Fibroblast of the aortic adventitia (primary cell): ENCODE measurements around the gene MBD6. TPM values are rescaled to one million over a fixed set of nuclear protein-coding genes. Genes with fewer than 3 reads are reported as not detected.
"Not testable (repeated sequence)": the region's sequence is repeated elsewhere in the genome, so short reads cannot be mapped to it uniquely, and the experiment has no call there.

Experiments used
- DNase-seq: peaks from one replicate; pipeline ENCODE4 v3.0.0-alpha.2; 2010; ENCODE audit warnings: low read depth
- H3K4me3 ChIP-seq: 2 replicates; pipeline ENCODE4 v1.5.1; 2011; ENCODE audit warnings: low read depth, mild to moderate bottlenecking, control low read depth, low read length, moderate library complexity
- CTCF ChIP-seq: IDR thresholded peaks from 2 replicates; pipeline ENCODE4 v1.5.1; 2011; ENCODE audit warnings: mild to moderate bottlenecking, low read length, control low read depth, inconsistent platforms; ENCODE audit not compliant: insufficient read depth
- total RNA-seq: library from RNA; depleted of rRNA; stranded (reverse); fragments of >200 nt; gene quantifications from 2 replicates; pipeline ENCODE4 v1.2.3, GENCODE V29; 2012; ENCODE audit warnings: low replicate concordance

MBD6 gene
- total RNA-seq, 1 donor, result 4.2 TPM

DNA sequence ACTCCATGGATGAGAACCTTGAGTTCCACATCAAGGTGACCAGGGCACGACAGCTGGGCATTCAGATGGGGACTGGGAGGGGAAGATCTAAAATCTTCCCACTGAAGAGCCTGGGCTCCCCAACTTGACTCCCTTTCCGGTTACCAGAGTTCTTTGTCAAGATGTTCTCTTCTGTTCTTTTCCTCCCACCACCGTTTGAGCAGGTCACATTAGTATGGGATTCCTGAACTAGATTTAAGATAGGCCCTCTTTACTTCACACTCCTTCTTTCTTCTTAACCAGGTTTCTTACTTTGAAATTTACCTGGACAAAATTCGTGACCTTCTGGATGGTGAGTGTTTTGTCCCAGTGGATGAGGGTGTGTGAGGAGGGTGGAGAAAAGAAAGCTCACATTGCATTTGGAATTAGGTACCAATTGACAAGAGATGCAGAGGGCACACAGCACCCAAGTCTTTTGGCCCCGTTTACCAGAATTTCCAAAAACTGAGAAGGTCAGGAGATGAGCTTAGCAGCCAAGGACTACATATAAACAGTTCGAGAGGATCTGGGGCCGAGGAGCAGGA, 41.6 kb downstream of the MBD6 start:
- no peak for TF ChIP-seq CTCF
- no peak overlapping the region for H3K4me3 ChIP-seq
- no peak for DNase-seq

GRCh38 chr12:57568838-57569237, 46.2 kb downstream of the MBD6 start:
- TF ChIP-seq CTCF, result no peak
- no peak for DNase-seq
- H3K4me3 ChIP-seq, result no peak overlapping the region

DNA sequence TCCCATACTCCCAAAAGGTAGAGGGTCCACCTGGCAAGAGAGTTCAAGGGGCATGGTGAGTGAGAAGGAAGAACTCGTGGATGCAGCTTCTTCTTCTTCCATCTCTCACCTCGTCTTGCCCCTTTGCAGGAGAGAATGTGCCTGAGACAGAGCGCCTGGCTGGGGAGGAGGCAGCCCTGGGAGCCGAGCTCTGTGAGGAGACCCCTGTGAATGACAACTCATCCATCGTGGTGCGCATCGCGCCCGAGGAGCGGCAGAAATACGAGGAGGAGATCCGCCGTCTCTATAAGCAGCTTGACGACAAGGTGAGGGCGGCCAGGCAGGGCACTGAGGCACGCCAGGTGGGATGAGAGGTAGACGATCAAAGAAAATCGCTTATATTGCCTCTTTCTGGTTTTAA, 47.2 kb downstream of the MBD6 start:
- no peak for TF ChIP-seq CTCF

DNA sequence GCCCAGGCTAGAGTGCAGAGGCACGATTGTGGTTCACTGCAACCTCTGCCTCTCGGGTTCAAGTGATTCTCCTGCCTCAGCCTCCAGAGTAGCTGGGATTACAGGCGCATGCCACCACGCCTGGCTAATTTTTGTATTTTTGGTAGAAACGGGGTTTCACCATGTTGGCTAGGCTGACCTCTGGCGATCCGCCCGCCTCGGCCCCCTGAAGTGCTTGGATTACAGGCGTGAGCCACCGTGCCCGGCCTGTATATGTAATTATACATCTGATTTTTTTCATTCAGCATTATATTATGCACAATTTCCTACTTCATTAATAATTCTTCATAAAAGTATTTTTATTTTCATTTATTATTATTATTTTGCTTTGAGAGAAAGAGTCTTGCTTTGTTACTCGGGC, 47.8 kb downstream of the MBD6 start:
- H3K4me3 ChIP-seq, result not testable (repeated sequence)

More for the DNA sequence above, 47.2 kb downstream of the MBD6 start:
- no peak for DNase-seq
- H3K4me3 ChIP-seq, result no peak overlapping the region

DNA sequence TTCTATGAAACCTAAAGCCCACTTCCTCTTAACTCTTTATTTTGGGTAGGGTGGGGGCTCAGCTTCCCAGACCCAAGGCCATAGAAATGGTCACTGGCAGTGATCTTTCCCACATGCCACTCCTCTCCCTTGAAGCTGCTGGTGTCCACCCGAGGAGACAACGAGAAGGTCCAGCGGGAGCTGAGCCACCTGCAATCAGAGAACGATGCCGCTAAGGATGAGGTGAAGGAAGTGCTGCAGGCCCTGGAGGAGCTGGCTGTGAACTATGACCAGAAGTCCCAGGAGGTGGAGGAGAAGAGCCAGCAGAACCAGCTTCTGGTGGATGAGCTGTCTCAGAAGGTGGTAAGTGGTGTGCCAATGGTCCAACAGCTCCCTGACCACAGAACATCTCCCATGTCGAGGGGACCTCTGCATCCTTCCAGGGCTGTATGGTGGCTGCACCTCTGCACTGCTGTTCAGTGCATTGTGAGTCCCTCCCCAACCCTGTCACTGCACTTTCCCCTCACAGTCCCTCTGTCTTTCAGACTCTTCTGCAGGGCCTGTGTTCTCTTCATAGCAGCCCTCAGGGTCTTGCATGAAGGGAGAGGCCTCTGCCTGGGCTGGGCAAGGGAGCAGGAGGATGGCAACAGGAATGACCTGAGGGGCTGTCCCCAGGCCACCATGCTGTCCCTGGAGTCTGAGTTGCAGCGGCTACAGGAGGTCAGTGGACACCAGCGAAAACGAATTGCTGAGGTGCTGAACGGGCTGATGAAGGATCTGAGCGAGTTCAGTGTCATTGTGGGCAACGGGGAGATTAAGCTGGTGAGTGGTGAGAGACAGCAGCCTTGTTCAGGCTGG, 49.5 kb downstream of the MBD6 start:
- TF ChIP-seq CTCF, result no peak
- no peak for DNase-seq
- no peak overlapping the region for H3K4me3 ChIP-seq

More for the DNA sequence above, 47.8 kb downstream of the MBD6 start:
- not testable (repeated sequence) for DNase-seq

- H3K4me3 ChIP-seq, result no peak overlapping the region
- TF ChIP-seq CTCF, result no peak
- DNase-seq, result no peak
Observed at GRCh38 chr12:57574795-57575194, 52.2 kb downstream of the MBD6 start.

- DNase-seq, result no peak
- H3K4me3 ChIP-seq, result no peak overlapping the region
- TF ChIP-seq CTCF, result no peak
Observed at GRCh38 chr12:57575771-57576612, 53.4 kb downstream of the MBD6 start.
